ENCODE data around the gene LRMDA. TPM values are rescaled to one million over a fixed set of nuclear protein-coding genes. Genes with fewer than 3 reads are reported as not detected.

The LRMDA gene
- total and polyA plus RNA-seq, 2 of the 8 experiments (the other 6 are each of a cell fraction or from before 2014, with no cell fraction given), result 0.86 to 2.8 TPM

GRCh38 chr10:76066457-76066856 lies 635.0 kb downstream of the LRMDA start (continued):
- no peak for TF ChIP-seq CHD7 (IDR thresholded peaks at IDR 0.05; ENCODE audit: insufficient replicate concordance, low read length)
- no peak for TF ChIP-seq SIX5 (IDR thresholded peaks at IDR 0.05; ENCODE audit: low read depth, low read length)
- no peak for TF ChIP-seq E2F6 (IDR thresholded peaks at IDR 0.05)
- TF ChIP-seq EP300 (IDR thresholded peaks at IDR 0.05; ENCODE audit: borderline replicate concordance in 1 of 2, low read depth in 2 of 2, low read length in 2 of 2), result no peak
- no peak for TF ChIP-seq TAF7 (optimal IDR thresholded peaks at IDR 0.05; ENCODE audit: borderline replicate concordance, low read depth, low read length)
- no peak for TF ChIP-seq RFX5 (IDR thresholded peaks at IDR 0.05; ENCODE audit: borderline replicate concordance, low read depth, low read length)
- TF ChIP-seq PHF8 (conservative IDR thresholded peaks at IDR 0.05; ENCODE audit: low read depth, low read length), result no peak
- no peak for TF ChIP-seq JUN (IDR thresholded peaks at IDR 0.05; ENCODE audit: low read depth, low read length)
- no peak for TF ChIP-seq CHD1 (IDR thresholded peaks at IDR 0.05; ENCODE audit: low read depth, low read length)
- TF ChIP-seq CEBPB (IDR thresholded peaks at IDR 0.05; ENCODE audit: low read depth, low read length), result no peak
- no peak for TF ChIP-seq MAFK (IDR thresholded peaks at IDR 0.05; ENCODE audit: low read depth, low read length)
